ENCODE data around the gene MTAP. TPM values are rescaled to one million over a fixed set of nuclear protein-coding genes. Genes with fewer than 3 reads are reported as not detected.

MTAP gene
- total and polyA plus RNA-seq, 4 donors: 8.6 to 17.7 (median 12.6) TPM

DNA sequence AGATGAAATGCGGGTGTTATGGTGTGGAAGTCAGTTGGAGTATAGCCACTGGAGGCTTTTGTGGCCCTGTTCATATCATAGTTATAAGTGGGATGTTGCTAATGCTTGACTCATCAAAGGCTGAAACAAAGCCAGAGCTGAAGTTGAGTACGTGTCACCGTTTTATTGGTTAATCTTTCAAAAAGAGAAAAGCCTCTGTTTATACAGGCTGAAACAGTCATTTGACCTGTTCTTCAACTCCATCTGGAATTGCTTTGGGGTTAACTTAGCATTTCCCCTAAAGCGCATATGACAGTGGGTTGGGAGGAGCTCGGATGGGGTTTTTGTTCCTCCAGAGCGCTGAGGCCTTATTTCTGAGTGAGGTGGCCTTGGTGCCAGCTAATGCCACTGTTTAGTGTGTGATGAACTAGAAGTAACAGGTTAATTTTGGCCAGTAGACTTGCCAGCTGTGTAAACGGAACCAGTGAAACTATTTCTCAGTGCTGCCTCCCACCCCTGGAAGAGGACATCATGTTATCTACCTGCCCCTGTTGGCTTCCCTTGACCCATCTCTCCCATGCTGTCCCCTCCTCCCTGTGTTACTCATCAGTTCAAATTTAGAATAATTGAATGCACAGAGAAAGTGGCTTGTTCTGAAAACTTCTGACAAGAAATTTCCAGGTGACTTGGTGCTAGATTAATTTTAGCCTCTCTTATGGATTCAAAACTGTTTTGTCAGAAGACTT, 34.2 kb downstream of the MTAP start (continued):
- TF ChIP-seq, protein P1, sequence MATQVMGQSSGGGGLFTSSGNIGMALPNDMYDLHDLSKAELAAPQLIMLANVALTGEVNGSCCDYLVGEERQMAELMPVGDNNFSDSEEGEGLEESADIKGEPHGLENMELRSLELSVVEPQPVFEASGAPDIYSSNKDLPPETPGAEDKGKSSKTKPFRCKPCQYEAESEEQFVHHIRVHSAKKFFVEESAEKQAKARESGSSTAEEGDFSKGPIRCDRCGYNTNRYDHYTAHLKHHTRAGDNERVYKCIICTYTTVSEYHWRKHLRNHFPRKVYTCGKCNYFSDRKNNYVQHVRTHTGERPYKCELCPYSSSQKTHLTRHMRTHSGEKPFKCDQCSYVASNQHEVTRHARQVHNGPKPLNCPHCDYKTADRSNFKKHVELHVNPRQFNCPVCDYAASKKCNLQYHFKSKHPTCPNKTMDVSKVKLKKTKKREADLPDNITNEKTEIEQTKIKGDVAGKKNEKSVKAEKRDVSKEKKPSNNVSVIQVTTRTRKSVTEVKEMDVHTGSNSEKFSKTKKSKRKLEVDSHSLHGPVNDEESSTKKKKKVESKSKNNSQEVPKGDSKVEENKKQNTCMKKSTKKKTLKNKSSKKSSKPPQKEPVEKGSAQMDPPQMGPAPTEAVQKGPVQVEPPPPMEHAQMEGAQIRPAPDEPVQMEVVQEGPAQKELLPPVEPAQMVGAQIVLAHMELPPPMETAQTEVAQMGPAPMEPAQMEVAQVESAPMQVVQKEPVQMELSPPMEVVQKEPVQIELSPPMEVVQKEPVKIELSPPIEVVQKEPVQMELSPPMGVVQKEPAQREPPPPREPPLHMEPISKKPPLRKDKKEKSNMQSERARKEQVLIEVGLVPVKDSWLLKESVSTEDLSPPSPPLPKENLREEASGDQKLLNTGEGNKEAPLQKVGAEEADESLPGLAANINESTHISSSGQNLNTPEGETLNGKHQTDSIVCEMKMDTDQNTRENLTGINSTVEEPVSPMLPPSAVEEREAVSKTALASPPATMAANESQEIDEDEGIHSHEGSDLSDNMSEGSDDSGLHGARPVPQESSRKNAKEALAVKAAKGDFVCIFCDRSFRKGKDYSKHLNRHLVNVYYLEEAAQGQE (IDR thresholded peaks at IDR 0.05): no peak
- TF ChIP-seq, protein P2, sequence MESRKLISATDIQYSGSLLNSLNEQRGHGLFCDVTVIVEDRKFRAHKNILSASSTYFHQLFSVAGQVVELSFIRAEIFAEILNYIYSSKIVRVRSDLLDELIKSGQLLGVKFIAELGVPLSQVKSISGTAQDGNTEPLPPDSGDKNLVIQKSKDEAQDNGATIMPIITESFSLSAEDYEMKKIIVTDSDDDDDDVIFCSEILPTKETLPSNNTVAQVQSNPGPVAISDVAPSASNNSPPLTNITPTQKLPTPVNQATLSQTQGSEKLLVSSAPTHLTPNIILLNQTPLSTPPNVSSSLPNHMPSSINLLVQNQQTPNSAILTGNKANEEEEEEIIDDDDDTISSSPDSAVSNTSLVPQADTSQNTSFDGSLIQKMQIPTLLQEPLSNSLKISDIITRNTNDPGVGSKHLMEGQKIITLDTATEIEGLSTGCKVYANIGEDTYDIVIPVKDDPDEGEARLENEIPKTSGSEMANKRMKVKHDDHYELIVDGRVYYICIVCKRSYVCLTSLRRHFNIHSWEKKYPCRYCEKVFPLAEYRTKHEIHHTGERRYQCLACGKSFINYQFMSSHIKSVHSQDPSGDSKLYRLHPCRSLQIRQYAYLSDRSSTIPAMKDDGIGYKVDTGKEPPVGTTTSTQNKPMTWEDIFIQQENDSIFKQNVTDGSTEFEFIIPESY (IDR thresholded peaks at IDR 0.05): no peak
- no peak for TF ChIP-seq HNF4G (IDR thresholded peaks at IDR 0.05)
- no peak for TF ChIP-seq GABPA (IDR thresholded peaks at IDR 0.05 in 1 of 2, conservative IDR thresholded peaks at IDR 0.05 in 1 of 2)
- TF ChIP-seq RXRA (IDR thresholded peaks at IDR 0.05): no peak
- TF ChIP-seq HNF4A (conservative IDR thresholded peaks at IDR 0.05): no peak

DNA sequence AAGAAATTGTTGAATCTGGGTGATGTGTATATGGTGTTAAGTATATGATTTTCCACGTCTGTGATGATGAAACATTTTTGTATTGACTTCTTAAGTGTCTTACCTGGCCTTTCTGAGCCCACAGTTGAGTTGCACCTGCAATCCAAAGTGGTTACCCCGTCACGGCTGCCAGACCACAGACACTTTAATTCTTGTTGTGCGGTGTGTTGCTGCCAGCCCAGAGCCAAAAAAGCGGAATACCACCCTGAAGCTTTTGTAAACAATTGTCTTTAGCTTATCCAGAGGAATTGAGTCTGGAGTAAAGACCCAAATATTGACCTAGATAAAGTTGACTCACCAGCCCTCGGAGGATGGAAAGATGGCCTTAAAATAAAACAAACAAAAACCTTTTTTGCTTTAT, 35.1 kb downstream of the MTAP start:
- Histone ChIP-seq H3K4me1 (ENCODE audit: control insufficient read depth in 4 of 4, insufficient read depth in 4 of 4, low read length in 3 of 4) (peaks cover 0 to 5% (median under 1%) of the 10 kb centered on the region in 4 donors), H3K27me3 (ENCODE audit: control insufficient read depth in 4 of 4, insufficient read depth in 4 of 4, low read length in 3 of 4) (no peaks in the 10 kb centered on the region), H3K9me3 (ENCODE audit: control insufficient read depth in 4 of 4, low read length in 3 of 4) (no peaks in the 10 kb centered on the region), H3K36me3 (ENCODE audit: control insufficient read depth in 4 of 4, insufficient read depth in 3 of 4, low read depth in 1 of 4, low read length in 3 of 4) (peaks cover 4 to 35% (median 30%) of the 10 kb centered on the region in 4 donors), H3K4me3 (ENCODE audit: low read depth in 1 of 3, low read length in 3 of 3) (no peak overlapping the region), H3K27ac (ENCODE audit: low read depth in 1 of 2, low read length in 2 of 2) (no peak overlapping the region), H3K9ac (ENCODE audit: low read depth in 1 of 2, low read length in 2 of 2) (no peak overlapping the region)
- WGBS: 94% methylated on average over 6 of the region's 6 CpGs
- no peak for DNase-seq (ENCODE audit: low spot score)
- no peak for TF ChIP-seq HNF4A (conservative IDR thresholded peaks at IDR 0.05)
- TF ChIP-seq, protein P3, sequence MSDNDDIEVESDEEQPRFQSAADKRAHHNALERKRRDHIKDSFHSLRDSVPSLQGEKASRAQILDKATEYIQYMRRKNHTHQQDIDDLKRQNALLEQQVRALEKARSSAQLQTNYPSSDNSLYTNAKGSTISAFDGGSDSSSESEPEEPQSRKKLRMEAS (IDR thresholded peaks at IDR 0.05): no peak
- no peak for TF ChIP-seq GABPA (IDR thresholded peaks at IDR 0.05 in 1 of 2, conservative IDR thresholded peaks at IDR 0.05 in 1 of 2)
- TF ChIP-seq TAF1 (conservative IDR thresholded peaks at IDR 0.05): no peak
- TF ChIP-seq YY1 (IDR thresholded peaks at IDR 0.05): no peak
- no peak for TF ChIP-seq RAD21 (IDR thresholded peaks at IDR 0.05)
- no peak for TF ChIP-seq HNF4G (IDR thresholded peaks at IDR 0.05)
- TF ChIP-seq, protein P1 (IDR thresholded peaks at IDR 0.05): no peak
